Subcutaneous adipose tissue (tissue), 4 donors: ENCODE data around the gene PPTC7. TPM values are rescaled to one million over a fixed set of nuclear protein-coding genes. Genes with fewer than 3 reads are reported as not detected.

Source experiments
- total RNA-seq, 4 donors: library from RNA; depleted of rRNA; stranded (reverse); fragments of >200 nt; gene quantifications; one replicate each; pipeline ENCODE4 v1.1.0, GENCODE V29; 2016
- TF ChIP-seq, protein P1 (sequence below): fragments of 450-650 bp; IDR thresholded peaks from one replicate; pipeline ENCODE4 v1.5.1; 2016; ENCODE audit warnings: low read depth, mild to moderate bottlenecking, control low read depth, antibody characterized with exemption, moderate library complexity

PPTC7 gene
- total RNA-seq, 4 donors from 2014 or later: 24.9 to 31.3 (median 30.3) TPM

DNA sequence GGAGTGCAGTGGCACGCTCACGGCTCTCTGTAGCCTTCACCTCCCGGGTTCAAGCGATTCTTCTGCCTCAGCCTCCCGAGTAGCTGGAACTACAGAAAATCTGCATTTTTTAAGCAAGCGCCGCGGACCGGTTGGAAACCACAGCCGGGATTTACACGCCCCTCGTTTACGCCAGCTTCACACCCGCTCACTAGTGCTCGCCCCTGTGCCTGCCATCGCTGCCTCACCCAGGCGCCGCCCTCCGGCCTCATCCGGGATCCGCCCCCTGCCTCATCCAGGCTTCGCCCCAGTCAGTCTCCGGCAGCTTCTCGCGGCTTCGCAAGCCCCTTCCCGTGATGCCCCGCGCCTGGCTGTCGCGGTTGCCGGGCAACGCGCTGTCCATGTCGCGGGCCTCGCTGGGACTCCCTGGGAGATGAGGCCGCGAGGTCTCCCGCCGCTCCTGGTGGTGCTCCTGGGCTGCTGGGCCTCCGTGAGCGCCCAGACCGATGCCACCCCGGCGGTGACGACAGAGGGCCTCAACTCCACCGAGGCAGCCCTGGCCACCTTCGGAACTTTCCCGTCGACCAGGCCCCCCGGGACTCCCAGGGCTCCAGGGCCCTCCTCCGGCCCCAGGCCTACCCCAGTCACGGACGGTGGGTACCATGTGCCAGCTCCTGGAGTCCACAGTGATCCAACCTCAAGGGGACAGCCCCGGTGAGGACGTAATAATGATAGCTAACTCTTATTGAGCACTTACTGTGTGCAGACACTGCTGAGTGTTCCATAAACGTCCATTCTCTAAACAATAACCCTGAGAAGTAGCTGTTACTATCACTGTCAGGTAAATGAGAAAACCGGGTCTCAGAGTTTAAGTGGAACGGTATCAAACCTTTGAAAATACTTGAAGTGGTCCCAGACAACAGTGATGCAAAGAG is 30.9 kb upstream of the PPTC7 start, which contains the start of gene TCTN1:
TSS of gene TCTN1 (plus strand) at position 359 of the 914 bp plus-strand sequence. CDS start at position 413, 54 bp downstream.
- TF ChIP-seq, protein P1, sequence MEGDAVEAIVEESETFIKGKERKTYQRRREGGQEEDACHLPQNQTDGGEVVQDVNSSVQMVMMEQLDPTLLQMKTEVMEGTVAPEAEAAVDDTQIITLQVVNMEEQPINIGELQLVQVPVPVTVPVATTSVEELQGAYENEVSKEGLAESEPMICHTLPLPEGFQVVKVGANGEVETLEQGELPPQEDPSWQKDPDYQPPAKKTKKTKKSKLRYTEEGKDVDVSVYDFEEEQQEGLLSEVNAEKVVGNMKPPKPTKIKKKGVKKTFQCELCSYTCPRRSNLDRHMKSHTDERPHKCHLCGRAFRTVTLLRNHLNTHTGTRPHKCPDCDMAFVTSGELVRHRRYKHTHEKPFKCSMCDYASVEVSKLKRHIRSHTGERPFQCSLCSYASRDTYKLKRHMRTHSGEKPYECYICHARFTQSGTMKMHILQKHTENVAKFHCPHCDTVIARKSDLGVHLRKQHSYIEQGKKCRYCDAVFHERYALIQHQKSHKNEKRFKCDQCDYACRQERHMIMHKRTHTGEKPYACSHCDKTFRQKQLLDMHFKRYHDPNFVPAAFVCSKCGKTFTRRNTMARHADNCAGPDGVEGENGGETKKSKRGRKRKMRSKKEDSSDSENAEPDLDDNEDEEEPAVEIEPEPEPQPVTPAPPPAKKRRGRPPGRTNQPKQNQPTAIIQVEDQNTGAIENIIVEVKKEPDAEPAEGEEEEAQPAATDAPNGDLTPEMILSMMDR: no peak

DNA sequence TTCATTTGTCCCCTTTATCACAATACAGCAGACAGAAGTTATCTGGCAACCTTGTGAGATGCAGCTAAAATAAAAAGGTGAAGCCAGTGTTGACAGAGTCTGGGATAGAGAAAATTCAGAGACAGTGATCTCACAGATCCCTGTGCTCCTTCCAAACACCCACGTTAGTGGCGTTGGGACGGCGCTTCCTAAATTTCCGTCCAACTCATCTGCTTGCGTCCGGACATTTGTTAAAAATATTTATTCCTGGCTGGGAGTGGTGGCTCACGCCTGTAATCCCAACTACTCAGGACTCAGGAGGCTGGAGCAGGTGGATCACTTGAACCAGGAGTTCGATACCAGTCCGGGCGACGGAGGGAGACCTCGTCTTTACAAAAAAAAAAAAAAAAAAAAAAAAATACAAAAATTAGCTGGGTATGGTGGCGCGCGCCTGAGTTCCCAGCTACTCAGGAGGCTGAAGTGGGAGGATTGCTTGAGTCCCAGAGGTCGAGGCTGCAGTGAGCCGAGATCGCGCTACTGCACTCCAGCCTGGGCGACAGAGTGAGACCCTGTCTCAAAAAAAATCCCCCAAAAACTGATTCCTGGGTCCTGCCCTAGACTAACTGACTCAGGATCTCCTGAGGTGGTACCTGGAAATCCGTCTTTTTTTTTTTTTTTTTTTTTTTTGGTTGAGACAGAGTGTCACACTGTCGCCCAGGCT is 30.1 kb upstream of the PPTC7 start:
- TF ChIP-seq, protein P1: no peak

DNA sequence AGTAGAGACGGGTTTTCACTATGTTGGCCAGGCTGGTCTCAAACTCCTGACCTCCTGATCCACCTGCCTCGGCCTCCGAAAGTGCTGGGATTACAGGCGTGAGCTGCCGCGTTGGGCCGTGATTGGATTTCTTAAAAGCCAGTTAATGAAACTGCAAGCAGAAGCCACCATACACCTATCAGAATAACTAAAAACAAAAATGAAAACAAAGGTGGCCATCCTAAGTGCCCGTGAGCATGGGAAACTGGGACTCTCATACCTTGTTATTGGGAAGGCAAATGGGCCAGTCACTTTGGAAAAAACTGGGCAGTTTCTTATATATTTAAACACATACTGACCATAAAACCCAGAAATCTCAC is 23.1 kb upstream of the PPTC7 start:
- TF ChIP-seq, protein P1: no peak

DNA sequence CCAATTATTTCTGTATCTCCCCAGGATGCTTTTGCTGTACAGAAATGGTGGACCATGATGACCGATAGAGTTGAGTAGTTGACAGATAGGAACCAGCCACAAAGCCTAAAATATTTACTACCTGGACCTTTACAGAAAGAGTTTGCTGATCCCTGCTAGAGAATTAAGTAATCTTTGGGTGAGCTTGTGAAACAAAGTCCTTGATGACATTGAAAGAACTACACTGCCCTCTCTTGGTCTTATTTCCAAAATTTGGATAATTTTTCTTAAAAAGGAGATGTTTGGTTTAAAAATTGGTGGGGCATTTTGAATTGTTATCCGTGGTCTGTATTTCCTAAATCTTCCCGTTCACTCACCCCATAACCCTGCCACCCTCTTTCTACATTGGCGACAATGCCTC is 17.1 kb upstream of the PPTC7 start:
- TF ChIP-seq, protein P1: no peak

DNA sequence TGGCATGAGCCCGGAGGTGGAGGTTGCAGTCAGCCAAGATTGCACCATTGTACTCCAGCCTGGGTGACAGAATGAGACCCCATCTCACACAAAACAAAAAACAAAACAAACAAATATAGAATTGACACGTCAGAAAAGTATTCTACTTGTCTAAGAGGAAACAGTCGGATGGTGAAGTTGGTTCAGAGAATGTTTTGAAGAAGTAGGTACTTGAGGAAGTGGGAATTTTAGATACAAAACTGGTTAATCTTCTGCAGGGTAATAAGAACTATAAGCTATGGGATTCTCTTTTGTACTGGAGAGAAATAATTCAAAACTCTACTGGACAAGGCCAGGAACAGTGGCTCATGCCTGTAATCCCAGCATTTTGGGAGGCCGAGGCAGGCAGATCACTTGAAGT is 16.2 kb upstream of the PPTC7 start:
- TF ChIP-seq, protein P1: no peak

DNA sequence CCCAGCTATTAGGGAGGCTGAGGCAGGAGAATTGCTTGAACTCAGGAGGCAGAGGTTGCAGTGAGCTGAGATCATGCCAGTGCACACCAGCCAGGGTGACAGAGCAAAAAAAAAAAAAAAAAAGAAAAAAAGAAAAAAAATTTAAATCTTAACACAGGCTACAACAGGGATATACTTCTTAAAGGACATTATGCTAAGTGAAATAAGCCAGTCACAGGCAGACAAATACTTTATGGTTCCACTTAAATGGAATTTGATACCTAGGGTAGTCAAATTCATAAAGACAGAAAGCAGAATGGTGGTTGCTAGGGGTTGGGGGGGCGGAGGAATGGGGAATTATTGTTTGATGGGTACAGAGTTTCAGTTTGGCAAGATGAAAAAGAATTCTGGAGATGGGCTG is 14.8 kb upstream of the PPTC7 start:
- TF ChIP-seq, protein P1: no peak

DNA sequence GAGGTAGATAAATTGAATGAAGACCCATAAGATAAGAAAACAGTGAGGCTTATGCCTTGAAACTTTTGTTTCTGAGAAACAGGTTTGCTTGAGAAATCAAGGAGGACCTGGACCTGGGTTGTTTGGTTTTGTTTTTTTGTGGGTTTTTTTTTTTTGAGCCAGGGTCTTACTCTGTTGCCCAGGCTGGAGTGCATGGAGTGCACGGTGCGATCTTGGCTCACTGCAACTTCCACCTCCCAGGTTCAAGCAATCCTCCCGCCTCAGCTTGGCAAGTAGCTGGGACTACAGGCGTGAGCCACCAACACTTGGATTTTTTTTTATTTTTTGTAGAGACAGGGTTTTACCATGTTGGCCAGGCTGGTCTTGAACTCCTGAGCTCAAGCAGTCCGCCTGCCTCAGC is 9.0 kb upstream of the PPTC7 start:
- TF ChIP-seq, protein P1: no peak
